Measurements from ENCODE around the gene SUMF1. TPM values are rescaled to one million over a fixed set of nuclear protein-coding genes. Genes with fewer than 3 reads are reported as not detected.
A peak's percentile ranks its signal among the peaks of the same experiment; 100 is the strongest.

Gene SUMF1
- total RNA-seq, 1 donor from 2014 or later, result 44.5 TPM

DNA sequence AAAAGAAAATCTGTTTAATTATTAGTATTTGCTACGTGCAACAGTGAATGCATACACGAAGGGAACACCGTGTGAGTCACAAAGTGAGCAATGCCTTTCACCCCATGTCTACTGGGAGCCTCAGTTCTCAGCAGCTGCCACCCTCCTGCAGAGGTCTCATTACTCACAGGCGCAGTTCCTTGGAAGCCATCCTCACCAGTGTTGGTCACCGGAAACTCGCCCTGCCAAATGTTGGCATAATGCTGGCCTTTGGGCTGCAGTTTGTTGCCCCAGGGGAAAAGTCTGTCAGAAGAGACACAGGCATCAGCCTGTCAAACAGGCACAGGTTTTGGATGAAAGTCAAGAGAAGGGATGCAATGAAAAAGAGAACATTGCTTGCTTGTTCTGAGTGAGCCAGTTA lies 50.1 kb downstream of the SUMF1 start:
- peak; percentile 67 for DNase-seq (ENCODE audit: low read depth)
- H3K4me3 ChIP-seq (ENCODE audit: low read depth, low read length), result no peak overlapping the region

GRCh38 chr3:4416427-4416945 lies 50.6 kb downstream of the SUMF1 start:
- no peak for DNase-seq (ENCODE audit: low read depth)
- TF ChIP-seq CTCF (conservative IDR thresholded peaks at IDR 0.05; ENCODE audit: low read depth, low read length), result no peak
- H3K4me3 ChIP-seq (ENCODE audit: low read depth, low read length), result no peak overlapping the region

More for the DNA sequence above, 50.1 kb downstream of the SUMF1 start:
- TF ChIP-seq CTCF (conservative IDR thresholded peaks at IDR 0.05; ENCODE audit: low read depth, low read length), result no peak

DNA sequence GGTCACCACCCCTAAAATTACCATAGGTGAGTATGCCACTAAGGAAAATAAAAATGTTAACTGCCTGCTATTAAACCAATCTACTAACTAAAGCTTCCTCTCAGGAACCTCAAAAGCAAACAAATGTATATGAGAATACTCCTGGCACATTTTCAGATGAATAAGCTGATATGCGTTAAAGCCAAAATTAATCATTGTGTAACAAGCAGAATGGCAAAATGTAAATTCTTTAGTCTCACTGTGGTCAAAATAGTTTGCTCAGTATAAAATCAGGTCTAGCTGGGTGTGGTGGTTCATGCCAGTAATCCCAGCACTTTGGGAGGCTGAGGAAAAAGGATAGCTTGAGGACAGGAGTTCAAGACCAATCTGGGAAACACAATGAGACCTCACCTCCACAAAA lies 53.6 kb downstream of the SUMF1 start:
- H3K4me3 ChIP-seq (ENCODE audit: low read depth, low read length), result no peak overlapping the region

GRCh38 chr3:4411833-4412232 lies 55.2 kb downstream of the SUMF1 start:
- TF ChIP-seq CTCF (conservative IDR thresholded peaks at IDR 0.05; ENCODE audit: low read depth, low read length), result no peak
- DNase-seq (ENCODE audit: low read depth), result no peak
- H3K4me3 ChIP-seq (ENCODE audit: low read depth, low read length), result no peak overlapping the region

More for the DNA sequence above, 53.6 kb downstream of the SUMF1 start:
- TF ChIP-seq CTCF (conservative IDR thresholded peaks at IDR 0.05; ENCODE audit: low read depth, low read length), result no peak
- no peak for DNase-seq (ENCODE audit: low read depth)

DNA sequence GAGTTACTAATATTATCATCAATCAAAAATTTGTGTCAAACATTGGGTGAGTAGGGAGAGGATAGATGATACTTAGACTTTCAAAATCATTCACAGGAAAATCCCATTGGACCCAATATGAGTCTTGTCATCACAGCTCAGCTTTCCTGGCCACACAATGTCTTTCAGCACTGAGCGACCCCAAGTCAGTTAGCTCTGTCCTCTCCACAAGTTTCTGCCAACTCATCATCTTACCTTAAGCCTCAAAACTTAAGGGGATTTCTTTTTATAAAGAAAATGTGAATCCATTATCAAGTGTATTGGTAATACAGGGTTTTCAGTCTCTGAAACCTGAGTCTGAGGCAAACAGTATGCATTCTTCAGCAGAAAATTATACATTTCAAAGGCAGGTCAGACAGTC lies 55.8 kb downstream of the SUMF1 start:
- H3K4me3 ChIP-seq (ENCODE audit: low read depth, low read length), result no peak overlapping the region
- TF ChIP-seq CTCF (conservative IDR thresholded peaks at IDR 0.05; ENCODE audit: low read depth, low read length), result no peak
- DNase-seq (ENCODE audit: low read depth), result no peak

DNA sequence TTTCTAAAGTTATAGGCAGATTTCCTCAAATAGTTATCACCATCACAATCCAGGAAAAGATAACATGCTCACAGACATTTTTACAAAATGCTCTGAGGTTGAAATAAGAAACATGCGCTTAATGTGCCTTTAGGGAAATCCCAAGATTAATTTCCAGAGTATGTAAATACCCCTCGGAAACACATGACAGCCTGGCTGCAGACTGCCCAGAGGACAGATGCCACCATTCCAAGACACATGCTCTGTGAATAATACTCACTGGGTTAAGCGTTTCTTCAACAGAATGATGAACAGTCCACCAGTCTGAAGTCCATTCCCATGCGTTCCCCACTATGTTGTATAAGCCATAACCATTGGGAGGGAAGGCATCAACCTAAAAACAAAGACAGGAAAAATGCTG lies 56.5 kb downstream of the SUMF1 start:
- no peak for TF ChIP-seq CTCF (conservative IDR thresholded peaks at IDR 0.05; ENCODE audit: low read depth, low read length)
- DNase-seq (ENCODE audit: low read depth), result no peak
- no peak overlapping the region for H3K4me3 ChIP-seq (ENCODE audit: low read depth, low read length)

GRCh38 chr3:4409971-4410573 lies 57.0 kb downstream of the SUMF1 start:
- H3K4me3 ChIP-seq (ENCODE audit: low read depth, low read length), result no peak overlapping the region
- no peak for TF ChIP-seq CTCF (conservative IDR thresholded peaks at IDR 0.05; ENCODE audit: low read depth, low read length)
- no peak for DNase-seq (ENCODE audit: low read depth)

All from epithelial cell of proximal tubule (primary cell).